ENCODE data around the gene ABCC2. TPM values are rescaled to one million over a fixed set of nuclear protein-coding genes. Genes with fewer than 3 reads are reported as not detected.

ABCC2 gene
- total RNA-seq, 1 experiment from 2014 or later: 129 TPM

DNA sequence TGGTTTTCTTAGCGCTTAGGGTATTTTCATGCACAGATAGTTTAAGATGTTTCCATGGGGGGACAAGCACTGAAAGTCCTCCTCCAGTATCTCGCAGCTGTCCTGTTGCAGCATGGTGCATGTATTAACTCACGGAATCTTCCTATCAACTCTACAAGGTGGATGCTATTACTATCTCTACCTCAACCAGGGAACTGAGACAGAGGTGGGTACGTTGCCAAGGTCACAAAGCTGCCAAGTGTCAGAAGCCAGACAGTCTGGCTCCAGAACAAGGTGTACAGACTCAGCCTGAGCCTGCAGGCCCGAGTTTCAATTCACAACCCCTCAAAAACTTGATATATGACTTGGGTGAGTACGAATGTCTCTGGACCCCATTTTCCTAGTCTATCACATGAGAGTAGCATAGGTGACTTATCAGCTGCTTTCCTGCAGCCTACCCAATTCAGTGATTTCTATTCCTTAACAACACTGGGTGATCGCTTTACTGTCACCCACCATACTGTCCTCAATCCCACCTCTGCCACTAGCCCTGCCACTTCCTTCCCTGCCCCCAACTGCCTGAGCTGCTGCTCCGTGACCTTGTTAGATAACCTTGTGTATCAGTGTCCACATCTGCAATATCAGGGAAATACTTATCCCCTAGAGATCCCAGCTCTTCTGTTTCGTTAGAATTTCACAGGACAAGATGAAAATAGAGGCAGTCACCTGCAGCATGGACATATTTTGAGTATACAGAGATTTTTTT lies 92.1 kb downstream of the ABCC2 start:
- DNase-seq: no peak
- H3K4me1 Mint-ChIP-seq (ENCODE audit: low read depth, unreplicated experiment): peaks cover 23% of the 10 kb centered on the region
- peaks cover 60% of the 10 kb centered on the region for H3K36me3 Mint-ChIP-seq (ENCODE audit: insufficient read depth, unreplicated experiment)
- intact Hi-C loops (cut with micrococcal nuclease; ENCODE audit: unreplicated experiment): loop anchor here (2.0 kb wide), 1 partner anchor 30 kb away; no protein-coding TSS in a partner anchor
- H3K4me1 ChIP-seq: peaks cover 16% of the 10 kb centered on the region
- H3K4me3 Mint-ChIP-seq (ENCODE audit: unreplicated experiment): no peak overlapping the region
- H3K9me3 Mint-ChIP-seq (ENCODE audit: unreplicated experiment): no peaks in the 10 kb centered on the region
- H3K4me3 ChIP-seq (ENCODE audit: low read depth, low read length): no peak overlapping the region
- no peaks in the 10 kb centered on the region for H3K27me3 ChIP-seq (replicated peaks; ENCODE audit: control insufficient read depth, insufficient read depth, low read length)
- no peak for TF ChIP-seq CTCF (IDR thresholded peaks at IDR 0.05; ENCODE audit: insufficient read depth in 1 of 2, low read depth in 1 of 2, low read length in 1 of 2, severe bottlenecking in 1 of 2, unreplicated experiment in 1 of 2)
- CTCF ChIA-PET: no interaction called here
- no peaks in the 10 kb centered on the region for H3K27me3 Mint-ChIP-seq (ENCODE audit: insufficient read depth, unreplicated experiment)
- H3K9me3 ChIP-seq: no peaks in the 10 kb centered on the region
- POLR2A ChIA-PET: interaction anchor here (0.6 kb wide), 1 partner anchor 47 kb away, joined by 3 read pairs; no protein-coding TSS in a partner anchor
- no TSS peak for BruUV-seq (replicated peaks)
- H3K36me3 ChIP-seq (ENCODE audit: control insufficient read depth, insufficient read depth, low read length): peaks cover 4% of the 10 kb centered on the region
- no peak overlapping the region for H3K27ac Mint-ChIP-seq (ENCODE audit: unreplicated experiment)

DNA sequence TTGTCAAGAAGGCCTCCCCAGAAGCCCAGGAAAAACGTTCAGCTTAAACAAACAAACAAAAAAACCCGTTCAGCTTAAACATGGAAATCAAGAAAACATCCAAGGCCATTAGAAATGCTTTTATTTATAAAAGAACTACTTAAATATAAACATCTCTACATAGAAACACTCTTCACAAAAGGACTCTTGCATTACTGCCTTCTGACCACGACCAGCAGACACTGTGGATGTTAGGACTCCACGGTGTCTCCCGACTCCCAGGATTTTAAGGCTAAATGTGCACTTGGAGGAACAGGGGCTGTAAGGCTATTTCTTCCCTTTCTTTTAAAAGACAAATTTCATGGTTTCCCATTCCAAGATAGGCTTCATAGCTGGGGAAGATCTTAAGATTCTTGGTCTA lies 93.0 kb downstream of the ABCC2 start:
- no peaks in the 10 kb centered on the region for H3K9me3 ChIP-seq
- no peak for DNase-seq
- no peaks in the 10 kb centered on the region for H3K27me3 Mint-ChIP-seq (ENCODE audit: insufficient read depth, unreplicated experiment)
- TF ChIP-seq CTCF (IDR thresholded peaks at IDR 0.05; ENCODE audit: insufficient read depth in 1 of 2, low read depth in 1 of 2, low read length in 1 of 2, severe bottlenecking in 1 of 2, unreplicated experiment in 1 of 2): no peak
- no peaks in the 10 kb centered on the region for H3K9me3 Mint-ChIP-seq (ENCODE audit: unreplicated experiment)
- CTCF ChIA-PET: no interaction called here
- no peak overlapping the region for H3K4me3 Mint-ChIP-seq (ENCODE audit: unreplicated experiment)
- H3K27ac Mint-ChIP-seq (ENCODE audit: unreplicated experiment): no peak overlapping the region
- POLR2A ChIA-PET: no interaction called here
- BruUV-seq (replicated peaks): no TSS peak
- H3K4me1 ChIP-seq: peaks cover 9% of the 10 kb centered on the region
- peaks cover 14% of the 10 kb centered on the region for H3K4me1 Mint-ChIP-seq (ENCODE audit: low read depth, unreplicated experiment)
- intact Hi-C loops (cut with micrococcal nuclease; ENCODE audit: unreplicated experiment): loop anchor here (2.0 kb wide), 1 partner anchor 31 kb away; no protein-coding TSS in a partner anchor
- no peak overlapping the region for H3K4me3 ChIP-seq (ENCODE audit: low read depth, low read length)
- no peaks in the 10 kb centered on the region for H3K27me3 ChIP-seq (replicated peaks; ENCODE audit: control insufficient read depth, insufficient read depth, low read length)
- peaks cover 69% of the 10 kb centered on the region for H3K36me3 Mint-ChIP-seq (ENCODE audit: insufficient read depth, unreplicated experiment)
- peaks cover 7% of the 10 kb centered on the region for H3K36me3 ChIP-seq (ENCODE audit: control insufficient read depth, insufficient read depth, low read length)

GRCh38 chr10:99880080-99880835 lies 97.8 kb downstream of the ABCC2 start:
- peaks cover 10% of the 10 kb centered on the region for H3K36me3 ChIP-seq (ENCODE audit: control insufficient read depth, insufficient read depth, low read length)
- Mint-ChIP-seq H3K4me3 (ENCODE audit: unreplicated experiment) (no peak overlapping the region), H3K9me3 (ENCODE audit: unreplicated experiment) (no peaks in the 10 kb centered on the region), H3K27me3 (ENCODE audit: insufficient read depth, unreplicated experiment) (no peaks in the 10 kb centered on the region), H3K36me3 (ENCODE audit: insufficient read depth, unreplicated experiment) (peaks cover 84% of the 10 kb centered on the region), H3K27ac (ENCODE audit: unreplicated experiment) (no peak overlapping the region), H3K4me1 (ENCODE audit: low read depth, unreplicated experiment) (no peaks in the 10 kb centered on the region)
- CTCF ChIA-PET: no interaction called here
- BruUV-seq (replicated peaks): no TSS peak
- intact Hi-C loops (cut with micrococcal nuclease; ENCODE audit: unreplicated experiment): no loop called here
- TF ChIP-seq CTCF (IDR thresholded peaks at IDR 0.05; ENCODE audit: insufficient read depth in 1 of 2, low read depth in 1 of 2, low read length in 1 of 2, severe bottlenecking in 1 of 2, unreplicated experiment in 1 of 2): no peak
- no peaks in the 10 kb centered on the region for H3K4me1 ChIP-seq
- DNase-seq: no peak
- POLR2A ChIA-PET: no interaction called here
- H3K9me3 ChIP-seq: no peaks in the 10 kb centered on the region
- no peaks in the 10 kb centered on the region for H3K27me3 ChIP-seq (replicated peaks; ENCODE audit: control insufficient read depth, insufficient read depth, low read length)
- H3K4me3 ChIP-seq (ENCODE audit: low read depth, low read length): no peak overlapping the region
